Measurements from ENCODE around the gene RFX8. TPM values are rescaled to one million over a fixed set of nuclear protein-coding genes. Genes with fewer than 3 reads are reported as not detected.

Gene RFX8
- total and polyA plus RNA-seq, 2 of the 8 experiments (the other 6 are each of a cell fraction or from before 2014, with no cell fraction given): 0.60 to 0.97 TPM

- TF ChIP-seq CTCF (IDR thresholded peaks at IDR 0.05; ENCODE audit: control extremely low read depth in 1 of 3, insufficient read depth in 1 of 3, low read depth in 1 of 3, low read length in 3 of 3) (peak; percentile 39 to 57 (median 53)), CHD7 (IDR thresholded peaks at IDR 0.05; ENCODE audit: insufficient replicate concordance, low read length) (no peak), ASH2L (IDR thresholded peaks at IDR 0.05; ENCODE audit: low read length) (no peak), SP1 (IDR thresholded peaks at IDR 0.05; ENCODE audit: low read depth, low read length) (no peak), TEAD4 (IDR thresholded peaks at IDR 0.05; ENCODE audit: low read depth, low read length) (0 out of 2 replicates have a peak, but pooled peaks have one; percentile 3), CBX5 (IDR thresholded peaks at IDR 0.05; ENCODE audit: low read depth, low read length) (no peak)
- TF ChIP-seq, protein P1, sequence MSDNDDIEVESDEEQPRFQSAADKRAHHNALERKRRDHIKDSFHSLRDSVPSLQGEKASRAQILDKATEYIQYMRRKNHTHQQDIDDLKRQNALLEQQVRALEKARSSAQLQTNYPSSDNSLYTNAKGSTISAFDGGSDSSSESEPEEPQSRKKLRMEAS (IDR thresholded peaks at IDR 0.05): peak; percentile 68
Measured at GRCh38 chr2:101518578-101519492, 43.9 kb upstream of the RFX8 start (continued).

Measured in H1 (cell line).